ENCODE data around the gene RUSC2. TPM values are rescaled to one million over a fixed set of nuclear protein-coding genes. Genes with fewer than 3 reads are reported as not detected.

RUSC2 gene
- polyA plus RNA-seq, 2 of the 4 experiments (the other 2 are of a cell fraction): 15.9 to 21.2 TPM

- Histone ChIP-seq H3K4me3 (no peak overlapping the region), H3K4me2 (peak overlapping the region; percentile 70), H3K9me3 (no peaks in the 10 kb centered on the region), H3K4me1 (peaks cover 92% of the 10 kb centered on the region), H3K27ac (peak overlapping the region; percentile 95 to 96)
- ChIA-PET CTCF (interaction anchor here (0.6 to 10.0 kb wide), 9 partner anchors 9 to 531 kb away, joined by 3 to 146 read pairs (median 3); partner anchors contain the start of gene RUSC2), POLR2A (interaction anchor here (0.9 to 1.4 kb wide), 2 partner anchors 23 to 26 kb away, joined by 3 to 9 read pairs; partner anchors contain the start of gene RUSC2)
- FAIRE-seq: no peak
- ATAC-seq: no peak
- peak in 1 of 2 experiments; percentile 64 for DNase-seq (ENCODE audit: low read depth in 1 of 2, low spot score in 1 of 2)
- WGBS (ENCODE audit: missing lambda C conversion rate): 24% methylated on average over 7 of the region's 7 CpGs
- TF ChIP-seq GATA3 (IDR thresholded peaks at IDR 0.05; ENCODE audit: borderline replicate concordance): peak; percentile 71
- TF ChIP-seq RAD21 (conservative IDR thresholded peaks at IDR 0.05 in 1 of 2, IDR thresholded peaks at IDR 0.05 in 1 of 2): 0 out of 5 replicates have a peak, but pooled peaks of 1 of the 2 experiments have one; percentile 17
- TF ChIP-seq CEBPB (IDR thresholded peaks at IDR 0.05): peak; percentile 85 to 95
- no peak for TF ChIP-seq SMC3 (IDR thresholded peaks at IDR 0.05)
- TF ChIP-seq CBX8 (IDR thresholded peaks at IDR 0.05): no peak
- TF ChIP-seq ESRRA (IDR thresholded peaks at IDR 0.05; ENCODE audit: borderline replicate concordance, low read length): no peak
- peak in 1 of 2 experiments; percentile 30; a peak in 2 of 5 replicates for TF ChIP-seq EP300 (IDR thresholded peaks at IDR 0.05)
- no peak for TF ChIP-seq HOXA7 (CRISPR knock-in tag; IDR thresholded peaks at IDR 0.05)
- 0 out of 2 replicates have a peak, but pooled peaks have one; percentile 15 for TF ChIP-seq HES2 (IDR thresholded peaks at IDR 0.05)
- no peak for TF ChIP-seq ZC3H11A (IDR thresholded peaks at IDR 0.05)
- TF ChIP-seq NPAS2 (CRISPR knock-in tag; IDR thresholded peaks at IDR 0.05; ENCODE audit: borderline replicate concordance): no peak
- TF ChIP-seq FOSL2 (IDR thresholded peaks at IDR 0.05): 0 out of 2 replicates have a peak, but pooled peaks have one; percentile 14
- TF ChIP-seq FOSL2 (CRISPR knock-in tag; IDR thresholded peaks at IDR 0.05): no peak
- TF ChIP-seq HOXB13 (CRISPR knock-in tag; IDR thresholded peaks at IDR 0.05; ENCODE audit: low read depth): 0 out of 2 replicates have a peak, but pooled peaks have one; percentile 72
- TF ChIP-seq REST (IDR thresholded peaks at IDR 0.05): no peak
These were observed 25.9 kb downstream of the RUSC2 start for GRCh38 chr9:35515766-35516165.

GRCh38 chr9:35516479-35516878 is 26.6 kb downstream of the RUSC2 start:
- peak overlapping the region; percentile 95 to 96 for H3K27ac ChIP-seq
- no peaks in the 10 kb centered on the region for H3K9me3 ChIP-seq
- POLR2A ChIA-PET: interaction anchor here (0.6 to 1.4 kb wide), 3 partner anchors 24 to 26 kb away, joined by 3 to 9 read pairs (median 4); partner anchors contain the start of gene RUSC2
- CTCF ChIA-PET: interaction anchor here (0.6 to 10.0 kb wide), 8 partner anchors 15 to 532 kb away, joined by 3 to 146 read pairs (median 3); partner anchors contain the start of genes PIGO and RUSC2
- peaks cover 96% of the 10 kb centered on the region for H3K4me1 ChIP-seq
- no peak for FAIRE-seq
- peak; percentile 33 to 74 for DNase-seq (ENCODE audit: low read depth in 1 of 2, low spot score in 1 of 2)
- peak overlapping the region; percentile 70 for H3K4me2 ChIP-seq
- H3K4me3 ChIP-seq: no peak overlapping the region
- WGBS (ENCODE audit: missing lambda C conversion rate): 0% methylated on average over 1 of the region's 1 CpG
- ATAC-seq: peak in 1 of 2 experiments; percentile 51; a peak in 3 of 6 replicates
- TF ChIP-seq MAX (IDR thresholded peaks at IDR 0.05) (no peak), NFE2L2 (conservative IDR thresholded peaks at IDR 0.05; ENCODE audit: low read length) (no peak), PBX3 (IDR thresholded peaks at IDR 0.05) (no peak), HOXA7 (CRISPR knock-in tag; IDR thresholded peaks at IDR 0.05) (0 out of 2 replicates have a peak, but pooled peaks have one; percentile 74), FOXS1 (CRISPR knock-in tag; IDR thresholded peaks at IDR 0.05) (no peak), USF2 (IDR thresholded peaks at IDR 0.05) (no peak), ATOH8 (CRISPR knock-in tag; IDR thresholded peaks at IDR 0.05; ENCODE audit: low read depth) (0 out of 2 replicates have a peak, but pooled peaks have one; percentile 34), CHD2 (IDR thresholded peaks at IDR 0.05; ENCODE audit: low read length, partially characterized antibody) (no peak), HDAC2 (IDR thresholded peaks at IDR 0.05) (no peak), NR3C1 (IDR thresholded peaks at IDR 0.05) (no peak), RNF2 (IDR thresholded peaks at IDR 0.05; ENCODE audit: borderline replicate concordance, low read depth) (no peak), CEBPB (IDR thresholded peaks at IDR 0.05) (peak in 1 of 2 experiments; percentile 5; a peak in 1 of 4 replicates), POLR2A (IDR thresholded peaks at IDR 0.05; ENCODE audit: low read length) (no peak), EP300 (IDR thresholded peaks at IDR 0.05) (peak; percentile 38 to 52; a peak in 3 of 5 replicates), RAD21 (conservative IDR thresholded peaks at IDR 0.05 in 1 of 2, IDR thresholded peaks at IDR 0.05 in 1 of 2) (no peak), PHF8 (IDR thresholded peaks at IDR 0.05; ENCODE audit: borderline replicate concordance, low read depth) (no peak), JUNB (IDR thresholded peaks at IDR 0.05) (no peak), ZSCAN20 (CRISPR knock-in tag; IDR thresholded peaks at IDR 0.05) (no peak), HOXB13 (CRISPR knock-in tag; IDR thresholded peaks at IDR 0.05; ENCODE audit: low read depth) (0 out of 2 replicates have a peak, but pooled peaks have one; percentile 13), CBX2 (IDR thresholded peaks at IDR 0.05; ENCODE audit: borderline replicate concordance, low read depth) (no peak), ZC3H11A (IDR thresholded peaks at IDR 0.05) (no peak), CHD4 (IDR thresholded peaks at IDR 0.05; ENCODE audit: borderline replicate concordance) (no peak), SMC3 (IDR thresholded peaks at IDR 0.05) (0 out of 3 replicates have a peak, but pooled peaks have one; percentile 9)
